ENCODE measurements around the gene ADGRD1. TPM values are rescaled to one million over a fixed set of nuclear protein-coding genes. Genes with fewer than 3 reads are reported as not detected.
"Not testable (repeated sequence)": the region's sequence is repeated elsewhere in the genome, so short reads cannot be mapped to it uniquely, and the experiment has no call there.

ADGRD1 gene
- total RNA-seq, result not detected in 2 replicates

DNA sequence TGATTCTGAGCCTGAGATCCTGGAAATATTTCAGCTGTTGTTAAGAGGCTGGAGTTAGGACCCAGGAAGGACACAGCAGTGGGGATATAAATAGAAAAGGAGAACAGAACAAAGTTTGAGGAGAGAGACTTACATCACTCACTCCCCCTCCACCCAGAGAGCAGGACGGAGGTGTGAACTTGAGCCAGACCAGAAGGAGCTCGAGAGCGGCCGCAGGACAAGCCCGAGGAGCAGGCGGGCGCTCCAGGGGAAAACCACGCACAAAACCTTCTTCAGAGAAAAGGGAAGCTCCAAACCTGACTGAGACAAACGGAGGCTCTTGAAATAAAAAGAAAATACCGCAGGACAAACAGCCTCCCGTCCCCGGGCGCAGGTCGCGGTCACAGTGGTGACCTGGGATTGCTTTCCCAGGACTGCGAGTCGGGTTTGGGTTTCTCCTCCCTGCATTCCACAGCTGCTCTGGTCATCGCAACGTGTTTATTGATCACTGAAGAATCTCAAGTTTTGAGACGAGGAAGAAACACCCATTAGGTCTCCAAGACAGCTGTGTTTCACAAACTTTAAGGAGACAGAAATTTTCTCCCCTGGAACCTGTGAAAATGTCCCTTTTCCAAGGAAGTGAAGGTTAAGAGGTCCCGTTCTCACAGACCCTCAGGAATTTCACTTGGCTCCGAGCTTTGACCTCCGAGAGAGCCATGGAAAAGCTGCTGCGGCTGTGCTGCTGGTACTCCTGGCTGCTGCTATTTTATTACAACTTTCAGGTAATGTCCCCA, at the start of gene ADGRD1:
ADGRD1 (plus strand) TSS at position 137 of the 773 bp plus-strand sequence; CDS start at position 696, 559 bp downstream.
- DNase-seq (ENCODE audit: low read depth, low spot score), result no peak

- no peak for DNase-seq (ENCODE audit: low read depth, low spot score)
Measured at GRCh38 chr12:130904064-130904463, 49.6 kb upstream of the ADGRD1 start.

DNA sequence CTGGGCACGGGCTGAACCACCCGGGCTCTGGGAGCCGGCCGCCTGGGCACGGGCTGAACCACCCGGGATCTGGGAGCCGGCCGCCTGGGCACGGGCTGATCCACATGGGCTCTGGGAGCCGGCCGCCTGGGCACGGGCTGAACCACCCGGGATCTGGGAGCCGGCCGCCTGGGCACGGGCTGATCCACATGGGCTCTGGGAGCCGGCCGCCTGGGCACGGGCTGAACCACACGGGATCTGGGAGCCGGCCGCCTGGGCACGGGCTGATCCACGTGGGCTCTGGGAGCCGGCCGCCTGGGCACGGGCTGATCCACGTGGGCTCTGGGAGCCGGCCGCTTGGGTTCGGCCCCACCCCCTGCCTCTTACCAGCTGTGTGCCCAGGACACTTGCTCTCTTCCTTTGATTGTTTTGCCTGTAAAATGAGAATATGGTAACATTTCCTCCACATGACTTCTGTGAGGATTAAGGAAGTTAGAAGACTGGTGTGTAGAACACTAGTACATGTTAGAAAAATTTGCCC, 48.7 kb upstream of the ADGRD1 start:
- not testable (repeated sequence) for DNase-seq (ENCODE audit: low read depth, low spot score)

GRCh38 chr12:130909111-130909510, 44.6 kb upstream of the ADGRD1 start:
- no peak for DNase-seq (ENCODE audit: low read depth, low spot score)

DNA sequence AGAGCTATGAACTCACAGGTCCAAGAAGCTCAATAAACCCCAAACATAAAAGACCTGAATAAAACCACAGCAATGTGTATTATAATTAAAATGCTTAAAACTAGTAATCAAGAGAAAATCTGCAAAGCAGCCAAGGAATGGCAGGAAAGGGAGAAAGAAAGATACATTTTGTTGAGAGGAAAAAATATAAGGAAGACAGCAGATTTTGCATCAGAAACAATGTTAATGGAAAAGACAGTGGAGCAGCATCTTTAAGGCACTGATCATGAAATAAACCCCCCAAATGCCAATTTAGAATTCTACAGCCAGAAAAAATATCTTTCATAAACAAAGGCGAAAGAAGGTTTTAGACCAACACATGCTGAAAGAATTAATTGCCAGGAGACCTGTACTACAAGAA, 42.5 kb upstream of the ADGRD1 start:
- DNase-seq (ENCODE audit: low read depth, low spot score), result no peak

DNA sequence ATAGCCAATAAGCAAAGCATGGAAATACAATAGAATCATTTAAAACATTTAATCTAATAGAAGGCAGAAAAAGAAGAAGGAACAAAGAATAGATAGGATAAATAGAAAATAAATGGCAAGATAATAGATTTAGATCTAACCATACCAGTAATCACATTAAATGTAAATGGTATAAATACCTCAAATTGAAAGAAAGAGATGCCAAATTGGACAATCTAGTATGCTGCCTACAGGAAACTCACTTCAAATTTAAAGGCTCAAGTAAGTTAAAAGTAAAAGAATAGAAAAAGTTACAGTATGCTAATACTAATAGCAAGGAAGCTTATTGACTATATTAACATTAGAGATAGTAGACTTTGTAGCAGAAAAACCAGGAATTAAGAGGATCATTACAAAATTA, 41.8 kb upstream of the ADGRD1 start:
- DNase-seq (ENCODE audit: low read depth, low spot score), result no peak

- DNase-seq (ENCODE audit: low read depth, low spot score), result no peak
Measured at GRCh38 chr12:130916241-130916911, 37.3 kb upstream of the ADGRD1 start.

DNA sequence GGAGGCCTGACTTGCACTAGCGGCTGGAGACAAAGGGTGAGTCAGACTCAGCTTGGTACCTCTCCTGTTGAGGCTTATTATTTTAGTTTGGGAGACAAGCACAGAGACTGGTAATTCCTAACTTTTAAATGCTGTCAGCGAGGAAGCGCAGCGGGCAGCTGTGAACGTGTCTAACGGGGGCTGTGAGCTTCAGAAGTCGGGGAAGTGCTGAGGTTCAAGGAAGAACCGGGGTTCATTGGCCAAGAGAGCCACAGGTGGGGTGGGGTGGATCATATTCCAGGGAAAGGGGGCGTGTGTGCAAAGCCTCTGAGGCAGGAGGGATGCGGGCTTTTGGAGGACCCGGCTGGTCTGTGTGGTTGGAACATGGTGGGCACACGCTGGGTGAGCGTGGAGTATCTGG, 36.1 kb upstream of the ADGRD1 start:
- no peak for DNase-seq (ENCODE audit: low read depth, low spot score)

DNA sequence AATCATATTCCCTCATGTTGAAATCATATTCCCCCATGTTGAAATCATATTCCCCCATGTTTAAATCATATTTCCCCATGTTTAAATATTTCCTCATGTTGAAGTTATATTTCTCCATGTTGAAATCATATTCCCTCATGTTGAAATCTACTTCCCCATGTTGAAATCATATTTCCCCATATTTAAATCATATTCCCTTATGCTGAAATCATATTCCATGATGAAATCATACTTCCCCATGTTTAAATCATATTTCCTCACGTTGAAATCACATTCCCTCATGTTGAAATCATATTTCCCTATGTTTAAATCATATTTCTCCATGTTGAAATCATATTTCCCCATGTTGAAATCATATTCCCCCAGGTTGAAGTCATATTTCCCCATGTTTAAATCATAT, 34.6 kb upstream of the ADGRD1 start:
- no peak for DNase-seq (ENCODE audit: low read depth, low spot score)

DNA sequence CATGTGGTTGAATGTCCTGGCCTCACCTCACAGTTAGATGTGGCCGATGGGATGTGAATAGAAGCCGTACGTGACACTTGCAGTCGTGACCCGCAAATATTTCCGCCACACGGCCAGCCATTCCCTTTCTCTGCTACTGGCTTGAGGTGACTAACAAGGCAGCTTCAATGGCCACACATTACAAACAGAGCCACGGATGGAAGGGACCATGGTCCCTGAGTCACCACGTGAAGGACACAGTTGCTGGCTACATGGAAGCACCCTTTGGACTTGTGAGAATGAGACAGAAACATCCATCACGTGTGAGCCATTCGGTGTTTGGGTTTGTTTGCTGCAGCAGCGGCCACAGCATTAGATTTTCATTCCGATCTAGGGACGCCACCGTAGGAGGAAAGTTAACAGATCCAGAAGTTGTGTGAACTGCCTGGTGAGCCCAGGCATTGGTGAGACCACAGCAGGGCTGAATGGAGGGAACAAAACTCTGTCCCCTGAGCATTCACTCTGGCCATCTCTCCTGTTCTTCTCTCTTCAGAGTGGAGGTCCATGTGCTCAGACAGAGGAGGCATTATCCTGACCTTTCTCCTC, 33.5 kb upstream of the ADGRD1 start:
- no peak for DNase-seq (ENCODE audit: low read depth, low spot score)

GRCh38 chr12:130920723-130921381, 32.9 kb upstream of the ADGRD1 start:
- no peak for DNase-seq (ENCODE audit: low read depth, low spot score)

GRCh38 chr12:130922511-130922953, 31.2 kb upstream of the ADGRD1 start:
- DNase-seq (ENCODE audit: low read depth, low spot score), result no peak

DNA sequence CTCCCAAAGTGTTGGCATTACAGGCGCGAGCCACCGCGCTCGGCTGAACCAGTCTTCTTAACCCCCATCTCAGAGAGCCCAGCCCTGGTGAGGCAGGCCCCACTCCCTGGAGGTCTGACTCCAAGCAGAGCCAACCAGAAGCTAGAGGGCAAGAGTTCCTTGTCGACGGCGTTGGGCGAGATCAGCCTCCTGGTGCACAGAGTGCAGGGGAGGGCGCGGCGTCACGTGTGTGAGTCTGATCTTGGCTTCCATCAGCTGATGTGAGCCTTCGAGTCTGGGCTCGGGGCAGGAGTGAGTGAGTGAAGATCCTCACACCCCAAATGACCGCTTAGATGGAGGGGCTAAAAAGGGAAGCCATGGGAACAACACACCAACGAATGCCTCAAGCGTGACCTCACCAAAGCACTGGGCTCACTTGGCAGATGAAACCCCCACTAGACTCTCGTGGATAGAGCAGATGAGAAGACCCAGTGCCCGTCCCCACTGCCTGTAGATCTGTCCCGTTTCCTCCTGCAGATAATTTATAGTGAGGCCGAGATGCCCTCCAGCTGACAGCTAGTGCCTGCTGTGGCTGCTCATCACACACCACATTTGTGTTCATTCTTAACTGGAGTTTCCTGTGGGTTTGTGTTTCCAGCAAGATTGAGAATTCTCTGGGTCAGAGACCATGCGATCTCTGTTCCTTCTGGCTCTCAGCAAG, 28.6 kb upstream of the ADGRD1 start:
- DNase-seq (ENCODE audit: low read depth, low spot score), result no peak

DNA sequence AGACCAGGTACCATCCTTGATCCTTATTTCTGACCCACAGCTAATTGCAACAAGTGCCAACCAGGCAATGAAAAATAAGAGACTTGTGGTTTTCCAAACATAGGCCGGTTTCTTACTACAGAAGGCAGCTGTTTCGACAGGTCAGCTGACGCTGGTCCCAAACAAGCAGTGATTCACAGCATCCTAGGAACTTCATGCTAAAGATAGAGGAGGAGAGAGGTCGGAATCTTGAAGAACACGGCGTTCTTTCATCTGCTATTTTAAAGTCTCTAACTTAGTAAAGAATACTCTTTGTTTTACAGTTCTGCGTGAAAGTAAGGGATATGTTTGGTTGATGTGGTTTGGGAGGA, 28.1 kb upstream of the ADGRD1 start:
- no peak for DNase-seq (ENCODE audit: low read depth, low spot score)

DNA sequence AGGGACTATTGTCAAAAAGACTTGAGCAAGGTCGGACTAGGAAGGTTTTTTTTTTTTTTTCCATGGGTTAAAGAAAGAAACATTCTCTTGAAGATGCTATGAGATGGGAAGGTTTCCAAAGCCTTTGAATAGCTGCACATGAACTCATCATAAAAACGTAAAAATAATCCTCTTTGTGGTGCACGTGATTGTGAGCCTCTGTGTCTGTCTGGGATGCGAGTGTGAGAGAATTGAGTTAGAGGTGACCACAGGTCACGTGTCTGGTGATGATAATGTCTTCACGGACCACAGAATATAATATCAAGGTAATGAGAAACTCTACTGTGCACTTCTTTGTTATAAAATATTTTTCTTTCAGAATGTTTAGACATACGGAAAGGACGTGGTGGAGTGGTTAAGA, 24.3 kb upstream of the ADGRD1 start:
- no peak for DNase-seq (ENCODE audit: low read depth, low spot score)

DNA sequence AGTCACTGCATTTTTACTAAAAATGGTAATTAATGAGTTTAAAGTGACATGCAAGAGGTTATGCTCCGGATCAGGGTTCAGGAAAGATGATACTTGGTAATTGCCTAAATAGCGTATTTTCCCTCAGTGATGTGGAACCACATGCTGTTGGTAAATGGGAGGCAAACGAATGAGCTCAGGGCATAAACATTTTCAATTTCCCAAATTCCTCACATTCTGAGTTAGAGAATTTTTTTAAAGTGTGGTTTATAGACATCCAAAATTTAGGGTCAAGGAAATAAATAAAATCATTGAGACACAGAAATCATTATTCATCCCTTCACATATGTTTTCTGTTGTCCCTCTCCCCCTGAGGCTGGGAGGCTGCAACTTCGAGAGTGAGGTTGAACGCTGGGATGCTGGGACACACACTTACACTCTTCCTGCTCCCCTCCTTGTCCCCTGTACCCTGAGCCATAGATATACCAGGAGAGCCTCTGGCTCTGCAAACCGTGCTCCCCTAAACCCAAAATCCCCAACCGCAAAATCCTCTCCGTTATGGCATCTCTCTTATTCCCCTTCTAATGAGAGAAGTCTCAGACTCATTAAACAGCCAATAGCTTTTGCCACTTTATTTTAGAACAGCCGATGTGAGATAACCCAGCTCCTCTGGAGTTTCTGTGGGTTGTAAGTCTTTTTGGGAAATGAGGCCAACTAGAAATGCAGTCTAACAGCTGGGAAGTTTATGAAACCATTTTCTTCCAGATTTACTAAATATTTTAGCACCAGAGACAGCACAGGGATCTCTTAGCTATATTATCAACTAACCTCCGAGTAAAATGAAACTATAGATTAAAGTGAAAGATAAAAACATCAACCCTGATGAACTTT, 21.4 kb upstream of the ADGRD1 start:
- DNase-seq (ENCODE audit: low read depth, low spot score), result no peak

GRCh38 chr12:130933269-130933995, 20.3 kb upstream of the ADGRD1 start:
- DNase-seq (ENCODE audit: low read depth, low spot score), result no peak

GRCh38 chr12:130934753-130935152, 19.0 kb upstream of the ADGRD1 start:
- no peak for DNase-seq (ENCODE audit: low read depth, low spot score)

GRCh38 chr12:130936561-130936960, 17.1 kb upstream of the ADGRD1 start:
- DNase-seq (ENCODE audit: low read depth, low spot score), result no peak

DNA sequence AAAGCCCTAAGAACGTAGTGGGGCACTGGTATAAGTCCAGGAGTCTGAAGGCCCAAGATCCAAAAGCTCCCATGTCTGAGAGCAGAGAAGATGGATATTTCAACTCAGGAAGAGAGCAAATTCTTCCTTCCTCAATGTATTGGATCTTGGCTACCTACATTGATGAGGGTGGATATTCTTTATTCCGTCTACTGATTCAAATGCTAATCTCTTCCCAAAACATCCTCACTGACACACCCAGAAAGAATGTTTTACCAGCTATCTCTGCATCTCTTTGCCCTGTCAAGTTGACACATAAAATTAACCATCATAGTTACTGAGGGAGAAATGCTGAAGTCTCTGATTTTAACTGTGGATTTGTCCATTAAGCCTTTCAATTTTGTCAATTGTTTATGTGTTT, 16.6 kb upstream of the ADGRD1 start:
- DNase-seq (ENCODE audit: low read depth, low spot score), result no peak

Data from pulmonary artery endothelial cell (primary cell).